HEK293T (cell line): ENCODE data around the gene OPHN1.

ENCODE experiments used
- CTCF ChIA-PET: fragments of 350-600 bp; formaldehyde crosslinking; extraction: SDS; loops from one replicate; lab custom pipeline; 2021; ENCODE audit warnings: antibody characterized with exemption, inconsistent platforms; lab: Yijun Ruan, JAX
- POLR2A ChIA-PET: fragments of 350-600 bp; formaldehyde crosslinking; extraction: SDS; loops from one replicate; lab custom pipeline; 2020; ENCODE audit warnings: antibody characterized with exemption, inconsistent platforms; lab: Yijun Ruan, JAX
- DNase-seq: peaks from one replicate; pipeline ENCODE4 v3.0.0; 2012; ENCODE audit warnings: mixed read lengths; ENCODE audit errors: extremely low spot score
- ARNT ChIP-seq: fragments of 450-650 bp; IDR thresholded peaks from 2 replicates; pipeline ENCODE4 v1.6.1; 2017; ENCODE audit warnings: mild to moderate bottlenecking
- BHLHE40 ChIP-seq: fragments of 450-650 bp; IDR thresholded peaks from 2 replicates; pipeline ENCODE4 v1.6.1; 2016; ENCODE audit warnings: mild to moderate bottlenecking, moderate library complexity, borderline replicate concordance
- CTBP1 ChIP-seq: fragments of 450-650 bp; IDR thresholded peaks from 2 replicates; pipeline ENCODE4 v1.6.1; 2016; ENCODE audit warnings: borderline replicate concordance
- ELF4 ChIP-seq: fragments of 450-650 bp; IDR thresholded peaks from 2 replicates; pipeline ENCODE4 v1.6.1; 2017; ENCODE audit warnings: antibody characterized with exemption
- FOXA1 ChIP-seq: fragments of 450-650 bp; IDR thresholded peaks from 2 replicates; pipeline ENCODE4 v1.6.1; 2016; ENCODE audit warnings: mild to moderate bottlenecking
- FOXK2 ChIP-seq: fragments of 450-650 bp; IDR thresholded peaks from 2 replicates; pipeline ENCODE4 v1.6.1; 2016; ENCODE audit warnings: mild to moderate bottlenecking
- FOXM1 ChIP-seq: fragments of 450-650 bp; IDR thresholded peaks from 2 replicates; pipeline ENCODE4 v1.6.1; 2017; ENCODE audit warnings: mild to moderate bottlenecking, borderline replicate concordance
- HDGF ChIP-seq: fragments of 450-650 bp; IDR thresholded peaks from 2 replicates; pipeline ENCODE4 v1.6.1; 2017; ENCODE audit warnings: antibody characterized with exemption, borderline replicate concordance
- L3MBTL2 ChIP-seq: fragments of 450-650 bp; conservative IDR thresholded peaks from 2 replicates; pipeline ENCODE4 v1.6.1; 2016; ENCODE audit warnings: mild to moderate bottlenecking
- LEF1 ChIP-seq: fragments of 450-650 bp; IDR thresholded peaks from 2 replicates; pipeline ENCODE4 v1.6.1; 2017; ENCODE audit warnings: mild to moderate bottlenecking, borderline replicate concordance
- NFRKB ChIP-seq: fragments of 450-650 bp; IDR thresholded peaks from 2 replicates; pipeline ENCODE4 v1.6.1; 2016; ENCODE audit warnings: mild to moderate bottlenecking, moderate library complexity
- SP1 ChIP-seq: fragments of 450-650 bp; IDR thresholded peaks from 2 replicates; pipeline ENCODE4 v1.6.1; 2017
- SUZ12 ChIP-seq: fragments of 450-650 bp; IDR thresholded peaks from 2 replicates; pipeline ENCODE4 v1.6.1; 2016; ENCODE audit warnings: mild to moderate bottlenecking
- TARDBP ChIP-seq: fragments of 450-650 bp; IDR thresholded peaks from 2 replicates; pipeline ENCODE4 v1.6.1; 2016
- ZNF384 ChIP-seq: fragments of 450-650 bp; IDR thresholded peaks from 2 replicates; pipeline ENCODE4 v1.6.1; 2016
- TF ChIP-seq, protein P1 (sequence below): fragments of 450-650 bp; IDR thresholded peaks from 2 replicates; pipeline ENCODE4 v1.6.1; 2016

The OPHN1 gene

DNA sequence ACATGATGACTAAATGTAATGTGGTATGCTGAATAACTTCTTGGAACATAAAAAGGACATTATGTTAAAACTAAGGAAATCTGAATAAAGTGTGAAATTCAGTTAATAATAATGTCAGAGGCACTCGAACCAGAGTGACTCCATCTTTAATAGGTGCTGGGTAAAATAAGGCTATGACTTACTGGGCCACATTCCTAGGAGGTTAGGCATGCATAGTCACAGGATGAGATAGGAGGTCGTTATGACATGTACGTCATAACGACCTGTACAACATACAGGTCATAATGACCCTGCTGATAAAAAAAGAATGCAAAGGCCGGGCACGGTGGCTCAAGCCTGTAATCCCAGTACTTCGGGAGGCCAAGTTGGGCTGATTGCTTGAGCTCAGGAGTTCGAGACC lies 28.9 kb upstream of the OPHN1 start:
- TF ChIP-seq FOXK2 (no peak), LEF1 (no peak), FOXM1 (no peak), TARDBP (no peak), SP1 (no peak), ARNT (no peak), ZNF384 (no peak), HDGF (no peak), SUZ12 (no peak), NFRKB (no peak), FOXA1 (no peak), ELF4 (no peak)
- TF ChIP-seq, protein P1, sequence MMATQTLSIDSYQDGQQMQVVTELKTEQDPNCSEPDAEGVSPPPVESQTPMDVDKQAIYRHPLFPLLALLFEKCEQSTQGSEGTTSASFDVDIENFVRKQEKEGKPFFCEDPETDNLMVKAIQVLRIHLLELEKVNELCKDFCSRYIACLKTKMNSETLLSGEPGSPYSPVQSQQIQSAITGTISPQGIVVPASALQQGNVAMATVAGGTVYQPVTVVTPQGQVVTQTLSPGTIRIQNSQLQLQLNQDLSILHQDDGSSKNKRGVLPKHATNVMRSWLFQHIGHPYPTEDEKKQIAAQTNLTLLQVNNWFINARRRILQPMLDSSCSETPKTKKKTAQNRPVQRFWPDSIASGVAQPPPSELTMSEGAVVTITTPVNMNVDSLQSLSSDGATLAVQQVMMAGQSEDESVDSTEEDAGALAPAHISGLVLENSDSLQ = no peak
- ChIA-PET CTCF (interaction anchor here (1.1 to 1.2 kb wide), 2 partner anchors 30 to 266 kb away, joined by 3 to 4 read pairs; no protein-coding TSS in a partner anchor), POLR2A (no interaction called here)
- DNase-seq = no peak

DNA sequence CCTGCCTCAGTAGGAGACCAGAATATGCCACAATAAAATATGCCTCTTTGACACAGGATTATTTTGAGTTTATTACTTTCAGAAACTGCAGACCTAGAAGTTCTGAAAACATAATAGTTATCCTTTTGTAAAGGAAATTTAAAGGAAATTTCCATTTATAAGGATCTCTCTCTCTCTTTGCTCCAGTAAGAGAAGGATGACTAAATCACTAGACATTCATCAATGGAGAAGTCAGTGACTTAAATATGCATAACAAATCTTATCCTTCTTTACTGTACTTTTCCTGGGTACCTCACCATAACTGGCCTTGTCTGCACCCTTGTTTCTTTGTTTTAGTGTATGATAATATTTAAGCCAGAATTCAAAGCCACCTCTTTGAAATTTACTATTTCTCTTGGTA lies 28.3 kb upstream of the OPHN1 start:
- TF ChIP-seq, protein P1 = no peak
- POLR2A ChIA-PET = no interaction called here
- DNase-seq = no peak
- CTCF ChIA-PET = no interaction called here

DNA sequence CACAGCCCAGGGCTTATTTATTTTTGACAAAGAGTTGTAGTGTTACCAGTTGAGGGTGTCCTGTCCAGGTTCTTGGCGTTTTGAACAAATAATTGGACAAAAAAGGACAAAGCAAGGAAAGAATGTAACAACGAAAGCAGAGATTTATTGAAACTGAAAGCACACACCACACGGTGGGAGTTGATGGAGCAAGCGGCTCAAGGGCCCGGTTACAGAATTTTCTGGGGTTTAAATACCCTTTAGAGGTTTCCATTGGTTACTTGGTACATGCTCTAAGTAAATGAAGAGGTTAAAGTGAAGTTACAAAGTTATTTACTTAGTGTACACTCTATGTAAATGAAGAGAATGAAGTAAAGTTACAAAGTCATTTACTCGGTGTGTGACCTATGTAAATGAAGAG lies 27.8 kb upstream of the OPHN1 start:
- no peak for DNase-seq
- CTCF ChIA-PET = no interaction called here
- TF ChIP-seq FOXA1 (no peak), BHLHE40 (no peak), SP1 (no peak), ARNT (no peak), SUZ12 (no peak), CTBP1 (no peak), HDGF (no peak)

DNA sequence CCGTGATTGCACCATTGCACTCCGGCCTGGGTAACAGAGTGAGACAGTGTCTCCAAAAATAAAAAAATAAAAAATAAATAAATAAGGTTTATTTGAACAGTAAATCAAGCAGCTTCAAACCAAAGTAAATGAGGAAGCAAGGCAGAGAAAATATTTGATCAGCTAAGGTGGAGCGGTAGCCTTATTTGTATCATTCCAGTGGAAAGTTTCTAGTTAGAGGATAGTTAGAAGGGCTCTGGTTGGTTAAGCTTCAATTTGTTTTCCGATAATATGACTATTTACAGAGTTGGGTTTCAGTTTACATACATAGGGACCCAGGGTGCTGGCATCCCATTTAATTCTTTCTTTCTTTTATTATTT lies 21.8 kb upstream of the OPHN1 start:
- no peak for DNase-seq
- CTCF ChIA-PET = no interaction called here
- TF ChIP-seq SUZ12 (no peak), ZNF384 (no peak)
- POLR2A ChIA-PET = no interaction called here

More for the DNA sequence above, 27.8 kb upstream of the OPHN1 start:
- POLR2A ChIA-PET = no interaction called here

DNA sequence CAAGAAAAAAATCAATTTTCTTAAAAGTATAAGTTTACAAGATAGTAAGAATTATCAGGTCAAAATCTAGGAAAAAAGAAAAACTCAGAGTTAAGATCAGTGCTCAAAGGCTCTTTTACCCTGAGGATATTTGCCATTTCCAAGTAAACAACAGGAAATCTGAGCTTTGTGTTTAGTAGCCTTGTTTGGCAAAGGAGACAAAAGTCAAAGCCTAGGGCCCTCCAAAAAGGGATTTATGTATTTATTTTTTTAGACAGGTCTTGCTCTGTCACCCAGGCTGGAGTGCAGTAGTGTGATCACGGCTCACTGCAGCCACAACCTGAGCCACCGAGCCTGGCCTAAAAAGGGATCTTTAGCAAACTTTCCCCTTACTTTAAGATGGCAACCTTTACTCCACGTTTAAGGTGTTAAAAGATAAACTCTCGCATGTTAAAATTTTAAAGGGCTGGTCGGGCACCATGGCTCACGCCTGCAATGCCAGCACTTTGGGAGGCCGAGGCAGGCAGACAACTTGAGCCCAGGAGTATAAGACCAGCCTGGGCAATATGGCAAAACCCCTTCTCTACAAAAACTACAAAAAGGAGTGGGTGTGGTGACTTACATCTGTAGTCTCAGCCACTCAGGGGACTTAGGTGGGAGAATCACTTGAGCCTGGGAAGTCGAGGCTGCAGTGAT lies 21.3 kb upstream of the OPHN1 start:
- POLR2A ChIA-PET = no interaction called here
- CTCF ChIA-PET = no interaction called here
- no peak for DNase-seq
- TF ChIP-seq LEF1 (no peak), SP1 (no peak), ELF4 (no peak), BHLHE40 (no peak), ARNT (no peak)

DNA sequence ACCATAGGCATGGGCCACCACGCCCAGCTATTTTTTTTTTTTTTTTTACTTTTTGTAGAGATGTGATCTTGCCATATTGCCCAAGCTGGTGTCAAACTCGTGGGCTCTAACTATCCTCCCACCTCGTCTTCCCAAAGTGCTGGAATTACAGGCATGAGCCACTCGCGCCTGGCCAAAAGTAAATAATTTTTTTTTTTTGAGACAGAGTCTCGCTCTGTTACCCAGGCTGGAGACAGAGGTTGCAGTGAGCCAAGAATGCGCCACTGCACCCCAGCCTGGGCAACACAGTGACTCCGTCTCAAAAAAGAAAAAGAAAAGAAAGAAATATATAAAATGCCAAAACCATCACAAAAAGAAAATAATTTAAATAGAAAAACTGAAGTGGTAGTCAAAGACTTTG lies 18.4 kb upstream of the OPHN1 start:
- ChIA-PET POLR2A (no interaction called here), CTCF (interaction anchor here (0.7 kb wide), 1 partner anchor 18 kb away, joined by 3 read pairs; the partner anchor contains the start of gene OPHN1)
- DNase-seq = no peak
- TF ChIP-seq FOXA1 (no peak), FOXK2 (no peak), FOXM1 (no peak), NFRKB (no peak), SP1 (no peak), HDGF (no peak), L3MBTL2 (no peak), LEF1 (no peak)
- TF ChIP-seq, protein P1 = no peak

DNA sequence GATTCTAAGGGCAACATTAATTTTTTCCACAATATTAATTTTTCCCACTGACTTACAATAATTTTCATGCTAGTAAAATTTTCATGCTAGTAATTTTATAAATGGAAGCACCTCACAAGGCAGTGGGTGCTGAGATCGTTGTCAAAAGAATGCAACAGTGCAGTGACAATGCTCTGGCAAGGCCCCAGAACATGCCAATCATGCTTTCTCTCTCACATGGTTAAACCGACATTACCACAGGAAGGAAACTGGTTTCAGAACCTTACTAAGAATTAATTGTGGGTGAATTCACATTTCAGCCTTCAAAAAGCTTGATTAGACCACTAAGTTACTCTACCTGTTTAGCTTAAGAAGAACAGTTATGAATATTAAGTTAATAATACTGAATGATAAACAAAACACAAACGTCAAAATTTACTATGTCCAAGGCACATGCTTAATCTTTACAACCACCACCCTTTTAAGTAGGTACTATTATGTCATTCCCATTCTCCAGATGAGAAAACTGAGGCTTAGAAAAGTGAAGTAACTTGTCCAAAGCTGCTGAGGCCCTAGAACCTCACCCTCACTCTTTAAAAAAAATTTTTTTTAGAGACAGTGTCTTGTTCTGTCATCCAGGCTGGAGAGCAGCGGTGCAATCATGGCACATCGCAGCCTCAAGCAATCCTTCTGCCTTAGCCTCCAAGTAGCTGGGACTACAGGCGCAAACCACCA lies 10.0 kb upstream of the OPHN1 start:
- DNase-seq = no peak
- ChIA-PET POLR2A (no interaction called here), CTCF (no interaction called here)
- TF ChIP-seq L3MBTL2 = no peak
- no peak for TF ChIP-seq ZNF384
- TF ChIP-seq ELF4 = no peak
- no peak for TF ChIP-seq SP1
- no peak for TF ChIP-seq ARNT
- no peak for TF ChIP-seq BHLHE40
- TF ChIP-seq, protein P1 = no peak
- no peak for TF ChIP-seq FOXM1
- TF ChIP-seq CTBP1 = no peak
- no peak for TF ChIP-seq HDGF
- TF ChIP-seq TARDBP = no peak
- no peak for TF ChIP-seq FOXK2
- TF ChIP-seq SUZ12 = no peak
- TF ChIP-seq NFRKB = no peak
- TF ChIP-seq LEF1 = no peak
